NAMALWA (cell line): ENCODE data around the gene KDM4C.
A peak's percentile ranks its signal among the peaks of the same experiment; 100 is the strongest.

Experiments
- DNase-seq: peaks from one replicate; pipeline ENCODE4 v3.0.0-alpha.2; 2015; ENCODE audit warnings: low spot score

The KDM4C gene

GRCh38 chr9:7042124-7042523, 284.4 kb downstream of the KDM4C start:
- DNase-seq: no peak

DNA sequence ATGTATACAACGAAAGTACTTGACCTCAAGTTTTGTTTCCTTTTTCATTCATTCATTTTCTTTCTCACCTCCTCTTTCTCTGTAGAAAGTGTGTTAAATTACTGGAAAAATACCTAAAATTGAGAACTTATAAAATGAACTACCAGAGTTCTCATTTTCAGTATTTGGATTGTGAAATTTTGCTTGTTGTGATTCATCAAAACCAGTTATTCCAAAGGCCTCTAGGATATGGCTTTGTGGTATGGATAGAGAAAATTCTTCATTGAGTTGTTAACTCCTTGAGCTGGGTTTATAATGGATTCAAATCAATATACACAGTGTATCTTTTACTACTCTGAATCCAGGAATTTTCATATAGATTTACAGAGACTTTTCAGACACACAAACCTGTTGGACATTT, 287.6 kb downstream of the KDM4C start:
- no peak for DNase-seq

GRCh38 chr9:7051711-7052110, 293.9 kb downstream of the KDM4C start:
- DNase-seq: no peak

DNA sequence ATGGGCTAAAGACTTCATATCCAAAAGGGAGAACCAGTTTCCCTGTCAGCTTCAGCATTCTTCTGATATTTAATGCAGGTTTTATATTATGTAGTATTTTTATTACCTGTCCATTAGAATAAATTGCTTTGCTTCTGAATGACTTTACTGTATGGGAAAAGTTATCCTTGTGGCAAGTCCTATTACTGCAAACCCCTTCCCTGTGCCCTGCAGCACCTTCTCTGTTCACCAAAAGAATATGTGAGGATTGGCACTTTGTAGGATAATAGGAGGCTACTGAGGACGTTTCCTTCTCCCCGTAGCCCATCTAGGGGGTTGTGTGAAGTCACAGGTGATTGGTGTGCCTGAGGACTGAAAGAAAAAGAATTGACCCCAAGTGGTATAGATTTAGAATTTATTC, 296.1 kb downstream of the KDM4C start:
- no peak for DNase-seq

DNA sequence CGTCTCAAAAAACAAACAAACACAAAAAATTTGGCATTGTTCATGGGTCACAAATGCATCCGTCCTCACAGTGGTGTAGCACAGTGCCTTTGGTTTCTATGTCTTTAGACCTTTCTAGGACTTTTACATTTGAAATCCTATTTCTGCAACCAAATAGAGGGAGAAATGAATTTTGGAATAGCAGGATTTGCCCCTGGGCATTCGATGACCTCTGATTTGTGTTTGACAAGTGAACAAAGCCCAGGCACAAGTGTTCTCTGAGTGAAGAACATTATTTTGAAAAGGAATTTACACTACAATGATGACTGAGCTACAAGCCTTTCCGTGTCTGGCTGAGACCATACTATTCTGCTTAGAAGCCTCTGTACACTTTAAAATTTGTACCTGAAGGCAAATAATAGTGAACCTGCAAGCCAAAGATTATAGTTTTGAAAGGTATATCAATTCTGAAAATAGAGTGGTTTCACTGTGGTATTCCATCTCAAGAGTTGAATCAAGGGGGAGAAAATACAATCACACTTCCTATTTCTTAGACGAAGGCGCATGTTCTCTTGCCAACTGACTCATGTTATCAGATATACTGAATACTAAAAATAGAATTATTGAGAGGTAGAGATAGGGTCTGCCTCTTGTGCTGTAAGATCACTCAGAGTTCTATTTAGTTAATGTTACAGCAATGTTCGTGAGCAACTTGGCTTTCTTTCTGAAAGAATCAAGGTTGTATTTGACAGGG, 297.6 kb downstream of the KDM4C start:
- DNase-seq: no peak

- no peak for DNase-seq
Measured at GRCh38 chr9:7056254-7056653, 298.5 kb downstream of the KDM4C start.

GRCh38 chr9:7058473-7058872, 300.7 kb downstream of the KDM4C start:
- DNase-seq: no peak

- no peak for DNase-seq
Measured at GRCh38 chr9:7067169-7067568, 309.4 kb downstream of the KDM4C start.

DNA sequence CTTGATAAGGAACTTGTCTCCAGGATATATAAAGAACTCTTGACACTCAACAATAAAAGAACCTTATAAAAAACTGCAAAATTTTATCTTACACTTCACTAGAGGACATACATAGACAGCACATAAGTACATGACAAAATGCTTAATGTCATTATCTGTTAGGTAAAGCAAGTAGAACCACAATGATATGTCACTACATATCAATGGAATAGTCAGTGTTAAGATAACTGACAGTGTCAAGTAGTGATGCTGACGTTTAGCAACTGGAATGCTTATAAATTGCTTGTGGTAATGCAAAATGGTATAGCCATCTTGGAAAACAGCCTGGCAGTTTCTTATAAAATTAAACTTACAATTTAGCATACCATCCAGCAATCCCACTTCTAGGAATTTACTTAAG, 314.1 kb downstream of the KDM4C start:
- no peak for DNase-seq

GRCh38 chr9:7073706-7074105, 315.9 kb downstream of the KDM4C start:
- no peak for DNase-seq

- no peak for DNase-seq
Measured at GRCh38 chr9:7075154-7075553, 317.4 kb downstream of the KDM4C start.

GRCh38 chr9:7079051-7079450, 321.3 kb downstream of the KDM4C start:
- DNase-seq: no peak

DNA sequence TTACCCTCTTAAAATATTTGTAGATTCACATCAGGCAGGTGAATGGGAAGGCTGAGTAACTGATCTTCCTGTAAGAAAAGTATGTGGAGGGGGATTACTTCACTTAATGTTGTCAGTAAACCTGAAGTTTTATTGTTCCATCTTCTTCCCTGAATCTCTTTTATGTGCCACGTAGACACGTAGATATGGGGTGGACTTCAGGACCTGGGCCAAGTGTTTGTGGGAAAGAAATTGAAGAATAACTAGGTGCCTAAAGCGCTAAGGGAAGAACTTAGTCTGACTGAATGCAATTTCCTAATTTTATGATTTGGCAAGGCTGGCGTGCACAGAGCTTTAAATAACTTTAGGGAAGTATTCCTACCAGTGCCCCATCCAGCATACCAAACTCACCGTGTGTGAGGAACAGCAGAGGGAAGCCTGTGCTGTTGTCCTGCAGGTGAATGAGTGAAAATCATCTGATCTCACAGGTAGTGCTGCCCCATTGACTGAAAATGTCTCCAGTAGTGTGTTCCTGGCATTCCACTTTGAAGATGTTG, 323.4 kb downstream of the KDM4C start:
- DNase-seq: no peak

- no peak for DNase-seq
Measured at GRCh38 chr9:7083192-7083591, 325.4 kb downstream of the KDM4C start.

- no peak for DNase-seq
Measured at GRCh38 chr9:7085357-7085756, 327.6 kb downstream of the KDM4C start.

DNA sequence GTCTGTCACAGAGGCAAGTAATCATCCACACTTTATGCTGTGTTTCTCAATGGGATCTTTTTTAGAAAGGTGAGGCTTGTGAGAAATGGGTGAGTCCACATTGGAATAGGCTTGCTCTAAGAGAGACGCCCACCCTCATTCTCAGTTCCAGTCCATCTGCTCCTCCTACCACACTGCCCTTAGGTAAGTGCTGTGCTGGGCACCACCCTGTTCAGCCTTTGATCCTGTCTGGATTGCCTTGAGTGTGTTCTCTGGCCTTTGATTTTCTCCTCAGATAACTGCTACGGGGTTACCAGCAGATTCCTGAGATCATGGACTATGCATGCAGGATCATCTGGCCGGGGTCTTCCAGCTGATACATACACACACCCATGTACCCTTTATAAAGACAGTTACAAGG, 328.6 kb downstream of the KDM4C start:
- no peak for DNase-seq

DNA sequence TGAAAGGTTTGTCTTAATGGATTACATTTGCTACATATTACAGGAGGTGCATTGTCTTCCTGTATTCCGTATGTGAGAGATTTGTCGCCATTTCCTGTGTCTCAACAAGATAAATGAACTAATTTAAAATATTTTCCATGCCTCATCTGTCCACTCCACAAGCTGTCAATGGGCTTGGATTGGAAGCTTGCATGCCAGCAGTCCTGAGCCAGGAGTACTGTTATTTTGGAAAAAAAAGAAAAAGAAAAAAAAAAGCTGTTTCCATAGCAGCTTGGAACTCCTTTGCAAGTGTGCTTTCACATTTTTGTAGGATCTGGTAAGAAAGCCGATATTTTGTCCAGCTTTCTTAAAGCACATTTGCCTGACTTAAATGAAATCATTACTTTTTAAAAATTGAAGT, 330.8 kb downstream of the KDM4C start:
- DNase-seq: no peak

DNA sequence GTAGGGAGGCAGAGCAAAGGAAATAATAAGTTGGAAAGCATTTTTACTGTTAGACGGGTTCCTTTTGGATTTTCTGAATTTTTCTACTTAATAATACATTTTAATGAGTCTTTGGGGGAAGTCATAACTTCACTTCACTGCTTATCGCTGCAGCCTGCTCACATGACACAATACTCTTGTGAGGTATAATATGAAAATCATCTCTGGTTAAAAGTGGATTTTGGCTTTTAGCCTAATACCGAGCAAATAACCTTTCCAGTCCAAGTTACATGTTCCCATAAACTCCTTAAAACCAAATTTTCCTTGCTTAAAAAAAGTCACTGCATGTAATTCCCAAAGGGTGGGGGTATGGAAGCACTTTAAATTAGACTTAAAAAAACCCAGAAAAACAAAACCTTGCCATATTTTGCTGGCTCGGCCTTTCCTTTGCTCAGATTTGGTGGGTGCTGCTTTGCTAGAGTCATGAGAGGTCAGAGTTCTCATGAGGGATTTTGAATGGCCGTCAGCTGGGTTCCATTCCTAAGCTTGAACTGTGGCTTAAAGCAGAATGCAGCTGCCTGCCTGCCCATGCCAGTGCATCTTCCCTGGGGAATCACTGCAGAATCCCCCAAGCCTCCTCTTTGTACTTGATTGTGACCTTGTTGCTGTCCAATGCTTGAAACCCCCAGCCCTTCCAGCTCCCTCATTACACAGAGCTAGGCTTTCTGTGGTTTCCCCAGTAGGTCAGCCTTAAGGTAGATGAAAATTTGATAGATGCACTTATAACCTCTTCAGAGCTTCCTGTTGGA, 331.8 kb downstream of the KDM4C start:
- DNase-seq: no peak

GRCh38 chr9:7093040-7093439, 335.3 kb downstream of the KDM4C start:
- DNase-seq: no peak

DNA sequence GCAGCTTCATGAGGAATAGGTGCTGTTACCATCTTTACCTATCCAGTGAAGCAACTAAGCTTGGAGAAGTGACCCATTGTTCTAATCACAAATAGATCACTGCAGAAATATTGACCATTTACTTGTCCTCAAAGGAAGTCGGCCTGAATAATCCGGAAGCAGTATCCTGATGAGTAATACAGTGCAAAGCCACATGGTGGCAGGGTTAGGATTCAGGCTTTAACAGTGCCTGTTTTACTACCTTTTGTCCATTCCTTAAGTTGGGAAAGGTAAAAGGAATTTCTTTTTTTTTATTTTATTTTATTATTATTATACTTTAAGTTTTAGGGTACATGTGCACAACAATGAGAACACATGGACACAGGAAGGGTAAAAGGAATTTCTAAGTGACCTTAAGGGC, 336.3 kb downstream of the KDM4C start:
- no peak for DNase-seq

- no peak for DNase-seq
Measured at GRCh38 chr9:7094576-7094975, 336.8 kb downstream of the KDM4C start.

DNA sequence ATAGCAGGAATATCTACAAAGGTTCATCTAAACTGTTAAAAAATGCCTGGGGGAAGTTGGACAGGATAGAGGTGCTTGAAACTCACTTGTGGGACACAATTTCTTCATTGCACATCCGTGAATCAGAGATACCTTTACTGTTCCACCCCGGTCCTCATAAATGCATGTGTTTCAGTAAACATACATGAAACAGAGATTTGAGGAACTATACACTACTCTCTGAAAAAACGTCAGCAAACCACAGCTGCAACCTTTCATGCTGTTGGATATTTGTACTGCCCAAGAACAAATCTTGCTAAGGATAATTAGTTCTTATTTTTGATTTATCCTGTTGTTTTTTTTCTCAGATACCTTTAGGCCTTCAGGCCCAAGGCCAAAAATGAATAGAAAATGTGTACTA, 337.3 kb downstream of the KDM4C start:
- peak; percentile 32 for DNase-seq

GRCh38 chr9:7097040-7097715, 339.4 kb downstream of the KDM4C start:
- no peak for DNase-seq
